Esophagus squamous epithelium (tissue), 4 donors: Measurements from ENCODE around the gene WWTR1.

ENCODE experiments used
- CTCF ChIP-seq, 6 experiments: fragments of 450-650 bp in 4 of 6; fragments of 200-600 bp in 2 of 6; sonication (generic) in 2 of 6; IDR thresholded peaks; one replicate each; pipeline ENCODE4 v1.5.1; 2016 to 2019; ENCODE audit warnings: antibody characterized with exemption in 6 of 6, mild to moderate bottlenecking in 4 of 6, moderate library complexity in 4 of 6
- POLR2A ChIP-seq, 4 donors: fragments of 450-650 bp; IDR thresholded peaks; one replicate each; pipeline ENCODE4 v1.6.1; 2017; ENCODE audit warnings: antibody characterized with exemption in 4 of 4, mild to moderate bottlenecking in 4 of 4, moderate library complexity in 3 of 4

DNA sequence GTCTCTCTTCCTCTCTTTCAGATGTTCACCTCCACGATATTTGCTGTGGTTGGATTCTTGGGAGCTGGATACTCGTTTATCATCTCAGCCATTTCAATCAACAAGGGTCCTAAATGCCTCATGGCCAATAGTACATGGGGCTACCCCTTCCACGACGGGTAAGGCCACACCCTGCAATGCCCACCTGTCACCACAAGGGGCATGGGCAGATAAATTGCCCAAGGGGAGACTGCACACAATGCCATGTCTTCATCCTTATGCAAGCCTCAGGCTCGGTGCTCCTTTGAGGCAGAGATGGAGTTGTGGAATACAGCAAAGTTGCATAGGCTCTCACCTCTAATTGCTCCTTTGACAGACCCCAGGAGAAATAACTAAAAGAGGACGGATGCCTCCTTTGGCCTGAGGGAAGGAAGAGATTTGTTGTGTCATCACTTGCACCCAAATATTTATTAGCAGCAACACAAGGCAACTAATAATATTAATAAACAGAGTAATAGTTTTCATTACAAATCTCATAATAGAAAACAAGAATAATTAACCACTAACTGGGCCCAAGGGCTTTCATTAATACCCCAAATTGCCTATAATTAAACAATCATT lies 170.1 kb downstream of the WWTR1 start:
- no peak for TF ChIP-seq POLR2A (IDR thresholded peaks at IDR 0.05)
- TF ChIP-seq CTCF (IDR thresholded peaks at IDR 0.05) = peak in 3 of 6 experiments; percentile 10 to 40 (median 15)
